ENCODE results near the gene E2F7.

E2F7 gene

DNA sequence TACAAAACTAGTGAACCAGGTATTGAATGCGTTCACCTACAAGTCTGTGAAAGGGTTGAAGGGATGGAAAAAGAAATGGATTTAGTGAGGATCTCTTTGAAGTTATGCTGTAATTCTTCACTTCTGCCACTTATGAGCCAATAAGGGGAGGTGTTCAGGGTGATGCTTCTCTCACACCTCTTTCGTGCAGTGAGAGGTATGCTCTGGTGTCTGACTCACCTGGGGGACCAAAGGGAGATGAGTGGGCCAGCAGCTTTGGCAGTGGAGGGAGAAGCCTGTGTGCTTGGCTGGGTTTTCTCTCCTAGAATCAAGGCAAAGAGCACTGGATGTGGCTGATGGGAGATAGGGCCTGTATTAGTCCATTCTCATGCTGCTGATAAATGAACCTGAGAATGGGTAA lies 45.4 kb downstream of the E2F7 start:
- Histone ChIP-seq H3K27me3 (ENCODE audit: insufficient read depth, low read length, poor library complexity) (no peaks in the 10 kb centered on the region), H3K36me3 (ENCODE audit: insufficient read depth, low read length) (peaks cover 64% of the 10 kb centered on the region), H4K20me1 (ENCODE audit: insufficient read depth, low read length) (no peaks in the 10 kb centered on the region), H3K4me2 (ENCODE audit: insufficient read depth, low read length) (no peak overlapping the region), H3K79me2 (ENCODE audit: insufficient read depth, low read length) (no peaks in the 10 kb centered on the region), H3K4me1 (ENCODE audit: insufficient read depth, low read length) (no peaks in the 10 kb centered on the region), H3K4me3 (ENCODE audit: low read depth in 1 of 2, low read length in 2 of 2) (no peak overlapping the region), H2AFZ (ENCODE audit: low read depth, low read length) (no peak overlapping the region), H3K9ac (ENCODE audit: low read depth, low read length) (no peak overlapping the region), H3K9me3 (ENCODE audit: insufficient read depth, low read length, severe bottlenecking) (no peaks in the 10 kb centered on the region), H3K27ac (ENCODE audit: low read length) (no peak overlapping the region)
- TF ChIP-seq EZH2 (IDR thresholded peaks at IDR 0.05; ENCODE audit: borderline replicate concordance, low read depth, low read length, severe bottlenecking): no peak
- TF ChIP-seq, protein P1, sequence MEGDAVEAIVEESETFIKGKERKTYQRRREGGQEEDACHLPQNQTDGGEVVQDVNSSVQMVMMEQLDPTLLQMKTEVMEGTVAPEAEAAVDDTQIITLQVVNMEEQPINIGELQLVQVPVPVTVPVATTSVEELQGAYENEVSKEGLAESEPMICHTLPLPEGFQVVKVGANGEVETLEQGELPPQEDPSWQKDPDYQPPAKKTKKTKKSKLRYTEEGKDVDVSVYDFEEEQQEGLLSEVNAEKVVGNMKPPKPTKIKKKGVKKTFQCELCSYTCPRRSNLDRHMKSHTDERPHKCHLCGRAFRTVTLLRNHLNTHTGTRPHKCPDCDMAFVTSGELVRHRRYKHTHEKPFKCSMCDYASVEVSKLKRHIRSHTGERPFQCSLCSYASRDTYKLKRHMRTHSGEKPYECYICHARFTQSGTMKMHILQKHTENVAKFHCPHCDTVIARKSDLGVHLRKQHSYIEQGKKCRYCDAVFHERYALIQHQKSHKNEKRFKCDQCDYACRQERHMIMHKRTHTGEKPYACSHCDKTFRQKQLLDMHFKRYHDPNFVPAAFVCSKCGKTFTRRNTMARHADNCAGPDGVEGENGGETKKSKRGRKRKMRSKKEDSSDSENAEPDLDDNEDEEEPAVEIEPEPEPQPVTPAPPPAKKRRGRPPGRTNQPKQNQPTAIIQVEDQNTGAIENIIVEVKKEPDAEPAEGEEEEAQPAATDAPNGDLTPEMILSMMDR (IDR thresholded peaks at IDR 0.05; ENCODE audit: borderline replicate concordance, extremely low read depth, low read length, poor library complexity, severe bottlenecking): no peak
- DNase-seq (no peak), ATAC-seq (ENCODE audit: insufficient read depth, low read depth) (no peak)

DNA sequence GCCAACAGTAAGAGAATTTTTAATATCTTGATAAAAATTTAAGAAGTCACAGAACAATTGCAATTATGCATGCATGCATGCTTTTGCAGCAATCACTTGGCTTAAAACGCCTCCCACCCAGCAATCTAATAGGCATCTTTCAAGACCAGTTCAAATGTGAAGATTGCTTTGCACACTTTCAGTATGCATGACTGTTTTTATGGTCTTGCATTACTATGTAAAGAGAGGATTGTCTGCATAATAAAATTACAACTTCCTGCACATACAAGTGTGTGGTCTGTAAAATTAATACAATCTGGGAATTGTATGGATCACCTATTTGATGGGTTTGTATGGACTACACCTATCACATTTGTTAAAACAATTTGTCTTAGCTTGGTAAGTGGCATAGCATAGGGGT lies 48.8 kb downstream of the E2F7 start:
- Histone ChIP-seq H3K36me3 (ENCODE audit: insufficient read depth, low read length) (peaks cover 32% of the 10 kb centered on the region), H3K27me3 (ENCODE audit: insufficient read depth, low read length, poor library complexity) (no peaks in the 10 kb centered on the region), H3K79me2 (ENCODE audit: insufficient read depth, low read length) (no peaks in the 10 kb centered on the region), H3K4me3 (ENCODE audit: low read depth in 1 of 2, low read length in 2 of 2) (no peak overlapping the region), H3K4me1 (ENCODE audit: insufficient read depth, low read length) (no peaks in the 10 kb centered on the region), H2AFZ (ENCODE audit: low read depth, low read length) (no peak overlapping the region), H3K9ac (ENCODE audit: low read depth, low read length) (no peak overlapping the region), H3K27ac (ENCODE audit: low read length) (no peak overlapping the region), H3K4me2 (ENCODE audit: insufficient read depth, low read length) (no peak overlapping the region), H3K9me3 (ENCODE audit: insufficient read depth, low read length, severe bottlenecking) (no peaks in the 10 kb centered on the region), H4K20me1 (ENCODE audit: insufficient read depth, low read length) (no peaks in the 10 kb centered on the region)
- ATAC-seq (ENCODE audit: insufficient read depth, low read depth) (no peak), DNase-seq (no peak)
- TF ChIP-seq EZH2 (IDR thresholded peaks at IDR 0.05; ENCODE audit: borderline replicate concordance, low read depth, low read length, severe bottlenecking): no peak
- TF ChIP-seq, protein P1 (IDR thresholded peaks at IDR 0.05; ENCODE audit: borderline replicate concordance, extremely low read depth, low read length, poor library complexity, severe bottlenecking): no peak

DNA sequence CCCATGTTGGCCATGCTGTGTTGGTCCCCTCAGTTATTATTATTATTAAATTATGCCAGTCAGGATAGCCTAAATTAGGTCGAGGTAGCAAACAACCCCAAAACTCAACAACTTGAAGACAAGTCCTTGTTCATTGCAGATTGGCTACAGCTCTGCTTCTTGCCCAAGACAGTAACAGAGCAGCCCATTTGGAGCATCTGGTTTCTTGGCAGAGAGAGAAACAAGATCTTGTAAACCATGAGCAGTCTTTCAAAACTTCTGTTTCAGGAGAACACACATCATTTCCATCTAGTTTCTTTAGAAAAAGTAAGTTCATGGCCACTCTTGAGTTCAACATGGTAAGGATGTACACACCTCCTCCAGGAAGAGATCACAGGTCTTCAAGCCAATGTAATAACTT lies 52.3 kb downstream of the E2F7 start:
- Histone ChIP-seq H3K9me3 (ENCODE audit: insufficient read depth, low read length, severe bottlenecking) (no peaks in the 10 kb centered on the region), H3K4me3 (ENCODE audit: low read depth in 1 of 2, low read length in 2 of 2) (no peak overlapping the region), H3K4me1 (ENCODE audit: insufficient read depth, low read length) (no peaks in the 10 kb centered on the region), H3K4me2 (ENCODE audit: insufficient read depth, low read length) (no peak overlapping the region), H3K27me3 (ENCODE audit: insufficient read depth, low read length, poor library complexity) (no peaks in the 10 kb centered on the region), H3K9ac (ENCODE audit: low read depth, low read length) (no peak overlapping the region), H4K20me1 (ENCODE audit: insufficient read depth, low read length) (no peaks in the 10 kb centered on the region), H2AFZ (ENCODE audit: low read depth, low read length) (no peak overlapping the region), H3K79me2 (ENCODE audit: insufficient read depth, low read length) (no peaks in the 10 kb centered on the region), H3K36me3 (ENCODE audit: insufficient read depth, low read length) (peaks cover 6% of the 10 kb centered on the region; the same call in 1 of the 2 replicates), H3K27ac (ENCODE audit: low read length) (no peak overlapping the region)
- DNase-seq (no peak), ATAC-seq (ENCODE audit: insufficient read depth, low read depth) (no peak)
- no peak for TF ChIP-seq EZH2 (IDR thresholded peaks at IDR 0.05; ENCODE audit: borderline replicate concordance, low read depth, low read length, severe bottlenecking)

DNA sequence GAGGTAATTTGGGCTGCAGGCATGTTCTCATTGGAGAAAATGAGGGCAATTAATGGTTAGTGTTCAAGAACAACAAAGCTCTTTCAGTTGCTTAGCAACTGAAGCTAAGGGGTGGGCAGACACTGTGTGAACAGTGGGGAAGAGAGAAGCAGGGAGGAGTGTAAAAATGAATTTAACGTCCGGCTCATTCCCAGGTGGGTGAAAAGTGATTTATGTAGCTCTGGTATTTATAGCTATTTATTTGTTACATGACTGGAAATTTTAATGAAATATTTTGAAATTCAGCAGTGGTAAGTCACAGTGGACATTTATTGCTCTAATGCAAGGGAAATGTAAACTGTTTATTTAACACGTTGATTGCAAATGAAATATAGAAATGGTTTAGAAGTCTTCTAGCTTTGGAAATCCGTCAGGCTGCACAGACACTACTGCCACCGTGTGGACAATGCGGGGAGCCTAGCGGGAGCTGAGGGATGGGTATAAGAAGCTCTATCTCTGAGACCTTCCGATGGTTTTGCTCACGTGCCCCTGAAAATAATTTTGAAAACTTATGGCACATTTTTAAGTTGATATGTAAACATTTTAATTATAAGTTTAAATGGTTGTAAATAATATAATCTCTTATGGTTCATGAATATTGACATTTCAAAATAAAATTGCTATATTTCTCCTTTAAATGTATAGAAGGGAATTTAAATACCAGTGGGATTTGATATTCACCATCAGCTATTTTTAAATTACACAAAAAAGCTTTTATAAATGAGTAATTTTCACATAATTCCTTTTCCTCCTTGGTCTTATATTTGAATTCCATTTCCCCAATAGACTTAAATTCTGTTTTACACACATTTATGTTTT lies 54.4 kb downstream of the E2F7 start:
- H4K20me1 ChIP-seq (ENCODE audit: insufficient read depth, low read length): no peaks in the 10 kb centered on the region
- no peaks in the 10 kb centered on the region for H3K9me3 ChIP-seq (ENCODE audit: insufficient read depth, low read length, severe bottlenecking)
- ATAC-seq (ENCODE audit: insufficient read depth, low read depth) (peak; percentile 97), DNase-seq (peak; percentile 82)
- no peak overlapping the region for H3K4me3 ChIP-seq (ENCODE audit: low read depth in 1 of 2, low read length in 2 of 2)
- no peaks in the 10 kb centered on the region for H3K27me3 ChIP-seq (ENCODE audit: insufficient read depth, low read length, poor library complexity)
- H2AFZ ChIP-seq (ENCODE audit: low read depth, low read length): no peak overlapping the region
- H3K4me2 ChIP-seq (ENCODE audit: insufficient read depth, low read length): no peak overlapping the region
- no peaks in the 10 kb centered on the region for H3K4me1 ChIP-seq (ENCODE audit: insufficient read depth, low read length)
- no peaks in the 10 kb centered on the region for H3K36me3 ChIP-seq (ENCODE audit: insufficient read depth, low read length)
- H3K79me2 ChIP-seq (ENCODE audit: insufficient read depth, low read length): no peaks in the 10 kb centered on the region
- TF ChIP-seq, protein P1 (IDR thresholded peaks at IDR 0.05; ENCODE audit: borderline replicate concordance, extremely low read depth, low read length, poor library complexity, severe bottlenecking): peak; percentile 95
- TF ChIP-seq EZH2 (IDR thresholded peaks at IDR 0.05; ENCODE audit: borderline replicate concordance, low read depth, low read length, severe bottlenecking): no peak
- H3K9ac ChIP-seq (ENCODE audit: low read depth, low read length): no peak overlapping the region
- H3K27ac ChIP-seq (ENCODE audit: low read length): no peak overlapping the region
